Left renal pelvis (tissue), 4 donors: Measurements from ENCODE around the gene KRTAP10-3. TPM values are rescaled to one million over a fixed set of nuclear protein-coding genes. Genes with fewer than 3 reads are reported as not detected.
"Not testable (repeated sequence)": the region's sequence is repeated elsewhere in the genome, so short reads cannot be mapped to it uniquely, and the experiment has no call there.

Source experiments
- DNase-seq, 4 donors: peaks; one replicate each; pipeline ENCODE4 v3.0.0-alpha.2; 2013; ENCODE audit warnings: low read depth in 4 of 4, low spot score in 3 of 4
- polyA plus RNA-seq, 4 donors: library from polyadenylated mRNA; unstranded; fragments of 120-200 nt; gene quantifications; one replicate each; pipeline ENCODE4 v1.2.1, GENCODE V29; 2013; ENCODE audit not compliant: insufficient read length in 4 of 4

KRTAP10-3 gene
- polyA plus RNA-seq, 4 donors, result not detected

- not testable (repeated sequence) for DNase-seq
These were observed 32.6 kb upstream of the KRTAP10-3 start for GRCh38 chr21:44590897-44591800.

- DNase-seq, result no peak
These were observed 31.7 kb upstream of the KRTAP10-3 start for GRCh38 chr21:44590311-44590721.

GRCh38 chr21:44589586-44590305, 31.2 kb upstream of the KRTAP10-3 start:
- DNase-seq, result no peak

- no peak for DNase-seq
These were observed 30.5 kb upstream of the KRTAP10-3 start for GRCh38 chr21:44589094-44589493.

GRCh38 chr21:44585892-44586291, 27.3 kb upstream of the KRTAP10-3 start:
- DNase-seq, result no peak

- no peak for DNase-seq
These were observed 25.2 kb upstream of the KRTAP10-3 start for GRCh38 chr21:44583800-44584147.

GRCh38 chr21:44583089-44583799, 24.6 kb upstream of the KRTAP10-3 start:
- peak; percentile 10 to 30 (median 28) for DNase-seq

GRCh38 chr21:44582055-44582454, 23.5 kb upstream of the KRTAP10-3 start:
- DNase-seq, result no peak

- DNase-seq, result no peak
These were observed 22.6 kb upstream of the KRTAP10-3 start for GRCh38 chr21:44581158-44581557.

- DNase-seq, result not testable (repeated sequence)
These were observed 21.7 kb upstream of the KRTAP10-3 start, which contains the start of gene KRTAP10-5 for GRCh38 chr21:44580231-44580821. KRTAP10-5 (minus strand) TSS chr21:44580604; CDS start chr21:44580578, 26 bp downstream.

- DNase-seq, result no peak
These were observed 21.2 kb upstream of the KRTAP10-3 start for GRCh38 chr21:44579833-44580144.

- DNase-seq, result no peak
These were observed 20.6 kb upstream of the KRTAP10-3 start for GRCh38 chr21:44579056-44579832.

- DNase-seq, result no peak
These were observed 19.9 kb upstream of the KRTAP10-3 start for GRCh38 chr21:44578371-44579055.

- DNase-seq, result no peak
These were observed 17.4 kb upstream of the KRTAP10-3 start for GRCh38 chr21:44576025-44576420.

- DNase-seq, result no peak
These were observed 16.9 kb upstream of the KRTAP10-3 start for GRCh38 chr21:44575307-44576024.

- no peak for DNase-seq
These were observed 16.1 kb upstream of the KRTAP10-3 start for GRCh38 chr21:44574457-44575306.

GRCh38 chr21:44573630-44574456, 15.2 kb upstream of the KRTAP10-3 start, which contains the start of gene KRTAP10-4:
KRTAP10-4 (plus strand) TSS chr21:44573729; CDS start chr21:44573759, 30 bp downstream.
- not testable (repeated sequence) for DNase-seq
